HG03064 (cell line): ENCODE results near the gene CEPT1.

Experiments used
- ATAC-seq: cut with Tn5 transposase; IDR thresholded peaks from one replicate; pipeline ENCODE4 v1.9.1; 2021; ENCODE audit warnings: low read depth; ENCODE audit not compliant: unreplicated experiment

CEPT1 gene

DNA sequence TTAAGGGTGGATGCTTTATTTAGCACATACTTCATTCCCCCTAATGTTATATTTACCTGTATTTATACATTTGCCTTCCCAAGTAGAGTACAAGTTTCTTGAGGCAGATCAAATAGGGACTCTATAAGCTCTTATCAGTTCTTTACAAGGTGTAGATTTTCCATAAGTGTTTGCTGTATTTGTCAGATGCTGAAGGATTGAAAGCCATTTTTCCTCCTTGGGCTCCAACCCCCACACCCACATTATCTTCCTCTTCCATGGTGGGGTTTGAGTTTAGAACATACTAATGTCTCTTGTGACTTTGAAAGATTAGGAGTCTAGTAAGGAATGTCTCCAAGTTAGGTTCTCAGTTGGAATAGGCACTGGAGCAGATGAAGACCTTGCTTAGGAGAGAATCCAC is 85.1 kb downstream of the CEPT1 start:
- no peak for ATAC-seq

DNA sequence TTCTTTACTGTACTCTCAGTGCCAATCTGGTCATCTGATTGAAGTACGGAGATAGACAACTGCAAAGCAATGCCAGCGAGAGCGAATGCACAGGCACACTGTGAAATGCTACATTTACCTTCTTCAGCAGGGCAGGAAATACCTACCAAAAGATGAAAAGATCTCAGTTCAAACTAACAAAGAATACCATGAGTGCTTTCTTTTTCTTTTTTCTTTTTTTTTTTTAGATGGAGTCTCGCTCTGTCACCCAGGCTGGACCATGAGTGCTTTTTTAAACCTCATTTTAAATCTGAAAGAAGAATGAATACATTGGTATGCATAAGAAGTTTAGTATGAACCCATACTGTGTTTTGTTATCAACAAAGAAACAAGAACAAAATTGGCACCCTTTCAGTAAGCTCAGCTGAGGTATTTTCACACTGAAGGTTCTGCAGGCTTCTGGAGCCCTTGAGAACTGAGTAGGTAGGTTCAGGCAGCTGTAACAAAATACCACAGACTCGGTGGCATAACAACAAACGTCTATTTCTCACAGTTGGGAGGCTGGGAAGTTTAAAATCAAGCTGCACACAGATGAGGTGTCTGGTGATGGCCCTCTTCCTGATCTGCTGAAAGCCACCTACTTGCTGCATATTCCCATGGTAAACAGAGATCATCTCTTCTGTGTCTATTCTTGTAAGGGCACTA is 85.8 kb downstream of the CEPT1 start:
- no peak for ATAC-seq

DNA sequence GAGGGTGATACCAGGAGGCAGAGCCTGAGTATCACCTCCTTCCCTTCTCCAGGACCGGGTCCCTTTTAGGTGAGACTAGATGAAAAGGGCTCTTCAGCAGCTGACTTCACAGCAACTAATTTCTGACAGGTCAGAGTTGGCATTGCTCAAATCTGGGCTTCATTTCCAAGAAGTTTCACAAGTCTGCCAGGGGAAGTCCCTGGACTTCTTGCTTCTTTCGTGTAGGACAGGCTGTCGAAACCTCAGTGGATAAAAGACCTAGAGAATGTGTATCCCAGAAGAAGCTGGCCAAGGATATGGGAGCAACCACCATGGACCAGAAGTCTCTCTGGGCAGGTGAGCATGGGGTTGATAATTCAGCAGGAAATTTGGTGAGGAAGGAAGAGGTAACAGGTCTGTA is 87.4 kb downstream of the CEPT1 start, which contains the start of gene CHI3L2:
Gene CHI3L2, plus strand, starts transcription at position 280 of the 400 bp plus-strand sequence. Its CDS starts 17 bp downstream, at position 297.
- ATAC-seq = no peak

DNA sequence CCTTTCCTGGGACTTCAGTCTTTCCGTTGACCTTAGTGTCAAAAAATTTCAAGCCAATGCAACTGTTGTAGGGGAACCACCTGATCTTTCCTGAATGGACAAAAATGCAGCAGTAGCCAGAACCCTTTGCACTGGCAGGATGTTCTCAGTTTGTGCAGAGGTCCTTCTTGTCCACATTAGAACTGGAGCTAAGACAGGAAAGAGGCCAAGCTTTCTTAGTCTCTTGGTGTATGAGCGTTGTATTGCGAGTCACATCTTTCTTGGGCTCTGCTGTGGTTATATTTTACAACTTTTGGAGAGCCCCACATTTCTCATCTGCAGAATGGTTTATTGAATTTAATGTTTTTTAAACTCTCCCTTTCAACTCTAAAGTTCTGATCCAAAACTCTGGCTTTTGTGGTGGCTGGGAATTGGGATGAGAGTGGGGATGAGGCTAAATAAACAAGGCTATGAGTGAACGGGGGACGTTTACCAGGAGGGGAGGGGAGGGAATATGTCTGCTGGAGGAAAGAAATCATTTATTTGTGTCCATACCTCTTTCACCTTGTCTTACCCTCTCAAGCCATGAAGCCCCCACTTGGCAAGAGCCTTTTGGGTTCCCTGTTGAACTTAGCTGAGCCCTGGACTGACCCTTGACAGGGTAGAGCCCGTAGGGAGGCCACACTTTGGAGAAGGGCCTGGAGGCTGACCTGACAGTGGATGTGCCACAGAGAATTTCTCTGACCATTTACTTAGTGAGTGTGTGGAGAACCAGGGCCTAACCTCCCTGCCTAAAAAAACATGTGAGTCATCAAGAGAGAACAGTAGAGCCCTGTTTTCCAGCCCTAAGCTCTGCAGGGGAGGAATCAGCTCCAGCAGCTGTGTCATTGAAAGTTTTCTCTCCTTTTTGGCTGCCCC is 88.1 kb downstream of the CEPT1 start:
- no peak for ATAC-seq

DNA sequence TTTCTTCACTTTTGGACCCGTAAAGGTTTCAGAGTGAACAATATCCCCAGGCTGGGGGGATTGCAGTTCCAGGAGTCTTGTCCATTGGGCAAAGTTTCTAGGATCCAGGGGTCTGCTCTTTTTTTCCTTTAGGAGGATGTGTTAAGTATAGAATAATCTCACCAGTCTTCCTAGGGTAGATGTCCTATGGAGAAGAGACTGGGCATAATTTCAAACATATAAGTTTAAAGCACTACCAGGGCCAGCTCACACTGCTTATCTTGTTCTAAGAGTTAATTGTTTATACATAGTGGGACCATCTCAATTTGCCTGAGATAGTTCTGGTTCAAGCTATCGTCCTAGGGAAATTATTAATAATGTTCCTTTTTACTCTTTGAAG is 88.7 kb downstream of the CEPT1 start:
- no peak for ATAC-seq

DNA sequence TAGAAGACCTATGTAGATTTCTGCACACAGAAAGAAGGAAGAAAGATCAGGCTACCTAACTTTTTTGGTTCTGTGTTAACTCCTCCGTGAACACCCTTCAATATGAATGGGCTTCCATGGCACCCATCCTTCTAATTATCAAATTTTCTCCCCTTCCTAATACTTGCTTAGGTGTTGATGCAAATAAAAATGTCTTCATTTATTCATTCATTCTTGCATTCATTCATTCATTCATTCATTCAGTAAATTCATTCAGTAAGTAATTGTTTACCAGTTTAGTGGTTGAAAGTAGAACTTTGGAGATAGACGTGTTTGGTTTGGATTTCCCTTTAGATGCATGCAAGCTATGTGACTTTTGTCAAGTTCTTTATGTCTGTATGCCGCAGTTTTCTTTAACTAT is 92.1 kb downstream of the CEPT1 start:
- ATAC-seq = no peak

DNA sequence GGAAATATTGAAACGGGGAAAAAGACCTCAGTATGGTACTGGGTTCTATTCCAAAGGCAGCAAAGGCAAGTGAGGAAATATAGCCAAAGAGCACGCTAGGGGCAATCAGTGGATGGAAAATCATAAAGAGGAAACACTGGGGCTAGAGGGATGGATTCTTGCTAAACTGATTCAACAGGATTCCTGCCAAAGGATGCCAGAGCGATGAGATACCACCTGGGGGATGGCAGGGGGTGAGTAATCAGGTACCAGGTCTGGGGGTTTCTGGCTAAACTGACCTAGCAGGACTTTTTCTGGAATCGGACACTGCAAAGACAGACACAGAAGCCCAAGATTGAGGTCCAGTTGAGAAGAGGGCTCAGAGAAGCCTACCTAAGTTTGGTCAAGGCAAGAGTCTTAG is 94.2 kb downstream of the CEPT1 start:
- no peak for ATAC-seq
